ENCODE measurements around the gene SPATA6L. TPM values are rescaled to one million over a fixed set of nuclear protein-coding genes. Genes with fewer than 3 reads are reported as not detected.
"Not testable (repeated sequence)": the region's sequence is repeated elsewhere in the genome, so short reads cannot be mapped to it uniquely, and the experiment has no call there.

SPATA6L gene
- total RNA-seq, 1 donor from 2014 or later = 5.4 TPM

DNA sequence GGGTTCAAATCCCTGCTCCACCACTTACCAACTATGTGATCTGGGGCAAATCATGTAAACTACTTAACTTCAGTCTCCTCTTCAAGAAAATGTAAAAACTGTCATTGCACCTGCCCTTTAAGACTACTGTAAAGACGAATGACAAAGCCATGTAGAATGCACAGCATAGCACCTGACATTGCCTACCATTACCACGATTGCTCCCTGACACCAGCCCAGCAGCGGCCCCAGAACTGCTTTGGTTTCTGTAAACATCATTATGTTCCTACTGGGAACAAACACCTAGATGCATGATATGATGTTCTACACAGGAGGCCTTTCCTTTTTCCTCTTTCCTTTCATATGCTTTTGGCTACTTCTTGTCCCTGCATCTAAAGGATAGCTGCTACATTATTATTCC, 27.3 kb downstream of the SPATA6L start:
- DNase-seq (ENCODE audit: low spot score) = no peak

DNA sequence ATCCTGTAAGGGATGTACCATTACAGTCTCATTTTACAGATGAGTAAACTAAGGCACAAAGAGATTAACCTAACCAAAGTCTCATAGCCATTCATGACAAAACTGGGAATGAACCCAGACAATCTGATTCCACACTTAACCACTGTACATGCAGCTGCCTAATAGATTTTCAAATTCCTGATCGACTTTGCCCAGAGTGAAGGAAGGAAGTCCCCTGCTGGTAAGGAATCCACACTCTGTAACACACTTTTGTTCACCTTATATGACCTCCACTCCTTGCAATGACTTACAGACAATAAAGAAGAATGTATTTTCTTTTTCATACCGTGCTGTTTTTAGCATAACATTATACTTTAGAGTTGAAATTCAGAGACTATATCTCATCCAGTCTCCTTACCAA, 35.4 kb downstream of the SPATA6L start:
- DNase-seq (ENCODE audit: low spot score) = no peak

DNA sequence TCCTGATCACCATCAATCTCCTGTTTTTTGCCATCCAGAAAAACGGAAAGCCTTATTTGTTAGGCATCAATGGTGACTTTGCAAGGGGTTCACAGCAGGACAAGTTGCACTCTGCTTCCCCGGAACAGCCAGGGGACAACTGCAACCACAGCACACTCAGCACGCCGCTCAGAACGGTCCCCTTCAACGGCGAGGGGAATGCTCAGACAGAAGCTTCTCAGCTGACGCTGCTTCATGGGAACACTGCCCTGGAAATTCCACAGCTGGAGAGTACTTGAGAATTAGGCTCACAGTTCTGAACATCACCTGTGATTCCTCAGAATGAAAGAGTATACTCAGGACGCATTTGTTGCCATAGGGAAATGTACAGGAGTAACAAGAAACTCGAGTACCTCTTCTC, 44.3 kb downstream of the SPATA6L start:
- no peak for DNase-seq (ENCODE audit: low spot score)

DNA sequence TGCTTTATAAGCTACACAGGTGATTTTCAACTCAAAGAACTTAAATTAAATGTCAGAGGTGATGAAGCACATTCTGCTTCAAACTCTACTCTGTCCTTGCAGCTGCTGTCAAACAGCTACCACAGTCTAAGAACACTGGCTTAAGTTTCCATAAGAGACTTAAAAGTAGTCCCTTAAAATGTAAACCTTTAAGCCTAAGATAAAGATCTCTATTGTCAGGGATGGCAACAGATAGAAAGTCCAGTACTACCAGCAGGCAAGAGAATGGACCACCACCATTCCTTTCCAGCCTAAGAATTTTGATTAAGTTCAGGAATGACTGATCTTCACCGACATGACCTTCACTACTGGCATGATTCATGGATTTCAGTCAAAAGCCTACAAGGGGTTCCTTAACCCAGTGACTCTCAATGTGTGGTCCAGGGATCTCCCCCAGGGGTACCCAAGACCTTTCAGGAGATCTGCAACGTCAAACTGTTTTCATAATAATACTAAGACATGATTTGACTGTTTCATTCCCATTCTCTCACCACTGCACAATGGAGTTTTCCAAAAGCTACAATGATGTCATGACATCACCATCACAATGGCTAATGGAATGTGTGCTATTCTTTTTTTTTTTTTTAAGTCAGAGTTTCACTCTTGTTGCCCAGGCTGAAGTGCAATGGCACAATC, 45.3 kb downstream of the SPATA6L start:
- no peak for DNase-seq (ENCODE audit: low spot score)

DNA sequence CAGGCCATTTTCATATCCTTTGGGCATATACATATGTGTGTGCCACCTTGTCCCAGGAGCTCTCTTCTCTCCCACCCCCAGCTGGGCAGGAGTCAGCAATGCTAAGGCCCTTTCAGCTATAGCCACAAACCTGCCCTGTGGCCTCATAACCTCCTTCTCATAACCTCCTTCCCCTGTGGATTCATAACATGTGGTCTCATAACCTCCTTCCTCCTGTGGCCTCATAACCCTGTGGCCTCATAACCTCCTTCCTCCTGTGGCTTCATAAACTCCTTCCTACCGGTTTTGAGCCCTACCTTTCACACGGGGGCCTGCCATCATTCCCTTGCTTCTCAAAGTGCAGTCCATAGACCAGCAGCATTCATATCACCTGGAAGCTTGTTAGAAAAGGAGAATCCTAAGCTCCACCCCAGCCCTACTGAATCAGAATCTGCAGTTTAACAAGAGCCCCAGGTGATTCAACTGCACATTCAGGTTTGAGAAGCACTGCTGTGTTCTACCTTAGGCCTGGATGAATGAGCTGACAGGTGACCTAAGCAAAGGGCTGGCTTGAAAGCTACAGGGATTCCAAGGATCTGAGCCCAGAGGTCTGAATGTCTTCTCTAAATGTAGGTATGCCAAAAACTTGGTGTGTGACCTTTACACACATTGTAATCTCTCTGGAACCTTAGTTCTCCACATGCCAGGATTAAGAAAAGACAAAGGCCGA, 46.1 kb downstream of the SPATA6L start:
- no peak for DNase-seq (ENCODE audit: low spot score)

DNA sequence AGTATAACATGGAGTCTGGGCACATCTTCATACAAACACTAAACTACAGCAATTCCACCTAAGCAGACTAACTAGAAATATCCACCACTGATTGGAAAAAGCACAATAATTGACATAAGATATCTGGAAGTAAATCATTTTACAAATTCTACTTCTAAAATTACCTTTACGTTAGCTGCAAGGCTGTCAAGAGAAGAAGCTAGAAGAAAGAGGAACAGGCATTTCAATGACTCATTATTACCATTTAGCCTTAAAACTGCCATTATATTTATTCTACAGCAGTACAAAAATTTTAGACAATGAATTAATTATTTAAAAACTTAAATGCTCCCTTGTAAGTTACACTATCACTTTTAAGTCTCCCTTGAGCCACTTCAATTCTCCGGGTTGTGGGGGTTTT, 47.6 kb downstream of the SPATA6L start:
- DNase-seq (ENCODE audit: low spot score) = no peak

DNA sequence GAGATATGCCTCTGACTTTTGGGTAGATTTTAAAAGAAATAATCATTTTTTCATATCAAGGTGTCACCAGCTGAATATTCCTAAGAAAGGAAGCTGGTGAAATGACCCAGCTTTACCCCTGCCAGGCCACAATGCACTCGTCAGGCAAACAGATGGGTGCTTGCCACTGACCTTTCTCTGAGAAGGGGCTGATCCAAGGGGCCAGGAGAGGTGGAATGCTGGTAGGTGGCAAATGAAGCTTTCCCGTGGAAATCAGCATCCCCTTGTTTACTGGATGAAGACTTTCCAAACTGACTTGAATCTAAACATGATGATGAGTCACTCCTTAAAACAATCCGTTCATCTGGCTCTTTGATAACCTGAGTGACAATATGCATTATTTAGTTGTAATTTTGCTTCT, 48.5 kb downstream of the SPATA6L start:
- DNase-seq (ENCODE audit: low spot score) = no peak

DNA sequence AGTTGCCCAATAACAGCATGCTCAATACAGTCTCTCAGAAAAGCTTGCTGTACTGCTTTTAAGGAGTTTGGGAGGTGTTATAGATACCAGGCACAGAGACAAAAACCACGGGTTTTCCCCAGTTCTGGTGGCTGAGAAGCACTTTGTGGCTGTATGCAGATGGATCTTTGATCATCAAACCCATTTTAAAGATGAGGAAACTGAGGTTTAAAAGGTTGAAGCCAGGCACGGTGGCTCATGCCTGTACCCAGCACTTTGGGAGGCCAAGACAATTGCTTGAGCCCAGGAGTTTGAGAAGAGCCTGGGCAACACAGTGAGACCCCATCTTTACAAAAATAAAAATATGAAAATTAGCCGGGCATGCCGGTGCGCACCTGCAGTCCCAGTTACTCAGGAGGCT, 50.5 kb downstream of the SPATA6L start:
- DNase-seq (ENCODE audit: low spot score) = no peak

DNA sequence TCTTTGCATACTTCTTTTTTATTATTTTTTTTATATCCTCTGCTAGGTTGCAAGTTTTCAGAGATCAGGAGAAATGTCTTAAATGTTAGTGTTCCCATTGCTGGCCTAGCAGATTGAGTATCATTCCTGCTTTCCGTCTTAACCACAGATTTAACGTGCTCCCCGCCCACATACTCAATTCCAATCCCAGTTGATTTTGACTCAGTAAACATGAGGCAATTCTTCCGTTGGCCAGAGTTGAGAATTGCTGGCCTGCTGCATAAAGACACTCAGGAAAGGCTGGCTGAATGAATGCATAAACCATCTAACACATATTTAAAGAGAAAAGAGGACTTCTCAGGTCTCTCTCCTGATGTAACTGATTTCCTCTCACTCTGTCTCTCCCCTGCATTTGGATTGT, 51.0 kb downstream of the SPATA6L start:
- no peak for DNase-seq (ENCODE audit: low spot score)

DNA sequence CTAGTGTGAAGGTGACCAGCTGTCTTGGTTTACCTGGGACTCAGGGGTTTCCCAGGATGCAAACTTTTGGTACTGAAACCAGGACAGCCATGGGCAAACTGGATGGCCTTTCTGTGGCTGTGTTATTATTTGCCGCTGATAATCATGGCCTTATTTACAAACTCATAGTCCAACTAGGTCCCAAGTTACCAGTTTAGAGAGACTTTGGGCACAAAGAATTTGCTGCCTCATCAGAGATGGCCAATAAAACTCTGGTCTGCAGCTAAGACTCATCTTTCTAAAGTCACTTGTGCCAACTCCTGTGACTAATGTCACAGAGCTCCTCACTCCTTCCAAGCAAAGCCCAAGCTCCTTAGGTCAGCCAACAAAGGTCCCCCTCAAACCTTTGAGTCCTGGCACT, 51.7 kb downstream of the SPATA6L start:
- DNase-seq (ENCODE audit: low spot score) = no peak

DNA sequence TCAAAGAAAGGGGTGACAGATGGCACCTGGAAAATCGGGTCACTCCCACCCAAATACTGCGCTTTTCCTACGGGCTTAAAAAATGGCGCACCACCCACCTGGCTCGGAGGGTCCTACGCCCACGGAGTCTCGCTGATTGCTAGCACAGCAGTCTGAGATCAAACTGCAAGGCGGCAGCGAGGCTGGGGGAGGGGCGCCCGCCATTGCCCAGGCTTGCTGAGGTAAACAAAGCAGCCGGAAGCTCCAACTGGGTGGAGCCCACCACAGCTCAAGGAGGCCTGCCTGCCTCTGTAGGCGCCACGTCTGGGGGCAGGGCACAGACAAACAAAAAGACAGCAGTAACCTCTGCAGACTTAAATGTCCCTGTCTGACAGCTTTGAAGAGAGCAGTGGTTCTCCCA, 60.2 kb downstream of the SPATA6L start:
- DNase-seq (ENCODE audit: low spot score) = not testable (repeated sequence)

DNA sequence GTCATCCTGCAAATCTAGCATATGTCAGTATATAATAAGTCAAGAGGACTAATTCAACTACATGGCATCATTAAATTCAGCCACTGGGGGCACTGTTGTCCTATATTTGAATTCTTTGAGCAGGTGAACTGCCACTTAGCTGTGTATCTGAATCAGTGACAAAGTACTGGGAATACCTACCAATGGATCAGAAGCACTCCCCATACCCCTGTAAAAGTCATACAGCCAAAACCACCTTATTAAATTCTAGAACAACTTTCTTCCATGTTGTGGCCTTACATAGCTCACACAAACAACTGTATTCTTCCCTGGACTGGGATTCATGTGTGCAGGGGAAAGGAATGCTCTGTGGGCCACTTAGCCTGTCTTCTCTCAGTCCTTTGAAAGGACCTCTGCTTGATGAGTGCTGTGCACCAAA, 61.6 kb downstream of the SPATA6L start:
- no peak for DNase-seq (ENCODE audit: low spot score)

DNA sequence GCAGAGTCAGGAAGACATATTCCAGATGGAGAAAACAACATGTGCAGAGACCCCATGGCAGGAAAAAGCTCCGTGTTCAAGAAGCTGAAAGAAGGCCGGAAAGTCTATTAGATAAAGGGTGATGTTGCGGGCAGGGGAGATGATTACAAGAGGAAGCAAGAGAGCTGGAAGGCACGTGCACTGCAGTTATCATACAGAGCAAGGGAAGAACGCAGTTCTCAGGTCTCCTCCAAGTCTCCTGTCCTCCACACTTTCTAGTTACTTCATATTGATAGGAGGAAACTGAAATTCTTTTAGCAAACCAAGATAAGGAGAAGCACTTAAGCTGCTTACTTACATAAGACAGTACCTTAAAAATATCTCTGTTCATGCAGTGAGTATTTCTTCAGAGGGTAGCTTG, 62.5 kb downstream of the SPATA6L start:
- no peak for DNase-seq (ENCODE audit: low spot score)

DNA sequence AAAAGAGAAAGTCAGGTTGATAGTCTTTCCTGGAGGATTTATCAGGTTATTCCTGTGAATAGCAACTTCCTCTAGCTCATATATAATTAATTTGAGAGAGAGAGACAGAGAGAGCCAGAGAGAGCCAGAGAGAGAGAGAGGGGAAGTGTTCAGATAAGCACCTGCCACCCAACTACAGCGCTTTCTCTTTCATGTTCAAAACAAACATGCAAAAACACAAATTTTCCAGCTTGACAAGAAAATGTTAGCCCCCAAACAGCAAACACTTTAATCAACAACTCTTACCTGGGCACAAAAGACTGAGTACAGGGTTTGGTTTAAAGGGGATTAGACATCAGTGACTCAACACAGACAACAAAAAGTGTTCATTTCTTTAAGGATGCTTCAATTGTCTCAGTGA, 65.9 kb downstream of the SPATA6L start:
- no peak for DNase-seq (ENCODE audit: low spot score)

DNA sequence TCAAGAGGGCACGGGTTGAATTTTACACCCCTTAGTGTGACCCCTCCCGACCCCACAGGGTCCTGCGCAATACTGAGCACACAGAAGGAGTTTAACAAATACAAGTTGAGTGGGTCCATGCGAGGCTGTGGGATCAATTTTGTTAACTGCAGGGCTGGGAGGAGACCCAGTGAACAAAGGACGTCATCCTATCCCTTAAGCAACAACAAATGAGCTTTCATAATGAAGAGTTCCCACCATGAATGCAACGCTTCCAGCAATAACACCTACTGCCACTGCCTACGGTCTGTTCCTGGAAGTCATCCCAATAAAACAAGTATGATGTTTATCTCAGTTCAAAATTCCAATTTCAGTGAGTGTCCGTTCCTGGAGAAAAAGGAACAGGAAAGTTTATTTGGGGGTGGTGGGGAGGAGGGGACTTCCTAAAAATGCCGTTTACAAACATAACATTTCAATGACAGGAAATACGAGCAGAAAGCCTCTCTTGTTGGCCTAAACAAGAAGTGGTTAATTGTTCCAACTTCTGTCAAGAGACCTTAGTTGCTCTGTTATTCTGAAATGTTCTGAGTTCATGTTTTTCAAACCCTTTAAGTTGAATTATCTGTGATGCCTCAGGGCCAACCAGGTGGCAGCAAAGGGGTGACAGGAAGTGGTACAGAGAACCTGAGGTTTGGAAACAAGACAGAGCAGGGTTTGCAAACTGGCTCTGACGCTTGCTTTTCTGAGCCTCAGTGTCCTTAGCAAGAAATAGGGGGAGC, 69.9 kb downstream of the SPATA6L start:
- no peak for DNase-seq (ENCODE audit: low spot score)

DNA sequence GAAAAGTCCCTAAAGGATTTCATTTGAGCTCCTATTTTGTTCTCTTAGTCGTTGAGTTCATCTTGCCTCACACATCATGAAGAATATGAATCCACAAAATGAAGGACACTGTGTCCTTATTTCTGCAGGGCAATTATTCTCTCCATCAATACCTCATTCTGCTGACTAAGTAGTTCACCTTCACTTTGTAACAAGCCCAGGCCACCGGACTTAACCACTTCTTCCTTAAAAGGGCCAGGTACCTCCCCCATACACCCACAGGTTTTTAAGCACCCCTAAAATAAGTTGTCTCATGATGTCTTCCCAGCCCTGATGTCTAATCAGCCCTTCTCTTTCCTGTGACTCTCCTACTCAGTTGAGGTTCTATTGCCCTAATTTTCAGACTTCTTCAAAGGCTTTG, 71.3 kb downstream of the SPATA6L start:
- no peak for DNase-seq (ENCODE audit: low spot score)

DNA sequence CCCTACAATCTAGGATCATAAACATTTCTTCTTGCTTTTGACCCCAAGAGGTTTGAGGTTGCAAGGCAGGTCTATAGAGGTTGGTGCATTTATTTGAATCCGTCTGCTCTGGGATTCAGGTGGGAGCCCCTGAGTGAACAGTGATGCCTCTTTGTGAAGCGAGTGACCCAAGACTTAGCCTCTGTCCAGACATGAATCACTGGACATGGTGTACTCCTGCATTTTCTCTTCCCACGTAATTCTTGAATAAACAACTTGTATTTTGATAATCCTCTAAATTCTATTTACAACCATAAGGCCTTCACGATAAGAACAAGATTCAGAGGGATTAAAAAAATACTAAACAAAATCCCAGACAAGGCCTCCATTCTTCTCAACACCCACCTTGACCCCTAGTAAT, 71.7 kb downstream of the SPATA6L start:
- no peak for DNase-seq (ENCODE audit: low spot score)

DNA sequence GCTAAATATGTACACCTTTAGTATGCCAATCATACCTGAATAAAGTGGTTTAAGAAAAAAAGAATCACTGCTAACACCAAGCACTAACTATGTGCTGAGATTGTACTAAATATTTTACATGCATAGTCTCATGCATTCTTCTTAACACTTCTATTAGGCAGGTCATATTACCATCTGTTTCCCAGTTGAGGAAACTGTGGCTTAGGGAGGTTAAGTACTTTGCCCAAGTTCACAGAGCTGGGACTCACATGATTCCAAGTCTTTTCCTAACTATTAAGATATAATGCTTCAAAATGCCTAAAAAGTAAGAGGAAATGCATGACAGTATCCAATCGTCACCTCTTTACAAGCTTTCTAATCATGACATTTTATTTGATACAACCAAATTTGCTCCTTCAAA, 73.4 kb downstream of the SPATA6L start:
- no peak for DNase-seq (ENCODE audit: low spot score)

DNA sequence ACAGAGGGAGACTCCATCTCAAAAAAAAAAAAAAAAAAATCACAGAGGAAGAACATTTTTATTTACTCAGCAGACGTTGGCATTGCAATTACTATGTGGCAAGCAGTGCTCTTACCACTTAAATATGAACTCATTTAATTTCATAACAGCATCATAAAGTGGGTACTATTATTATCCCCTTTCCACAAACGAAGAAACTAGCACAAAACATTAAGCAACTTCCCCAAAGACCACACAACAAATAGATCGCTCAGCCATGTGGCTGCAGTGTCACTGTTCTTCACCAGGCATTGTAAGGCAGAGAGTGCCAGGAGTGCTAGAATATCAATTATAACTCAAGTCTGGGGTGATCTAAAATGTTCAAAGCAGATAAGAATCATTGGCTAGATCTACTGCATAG, 74.0 kb downstream of the SPATA6L start:
- no peak for DNase-seq (ENCODE audit: low spot score)

DNA sequence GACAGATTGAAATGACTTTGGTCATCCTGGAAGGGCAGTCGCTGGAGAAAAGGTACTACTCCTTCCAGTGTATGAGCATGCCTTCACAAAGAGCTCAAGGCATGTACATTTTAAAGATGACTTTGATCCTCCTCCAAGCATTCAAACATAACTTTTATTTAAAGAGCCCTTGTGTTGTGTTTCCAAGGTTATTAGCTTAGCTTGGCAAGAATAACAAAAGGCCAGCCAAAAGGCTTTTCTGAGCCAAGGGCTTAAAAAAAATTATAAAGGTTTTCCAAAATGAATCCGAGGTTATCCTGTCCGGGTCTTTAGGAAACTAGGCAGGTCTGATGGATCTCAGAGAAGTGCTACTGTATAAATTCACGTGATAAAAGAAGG, 75.2 kb downstream of the SPATA6L start:
- no peak for DNase-seq (ENCODE audit: low spot score)

DNA sequence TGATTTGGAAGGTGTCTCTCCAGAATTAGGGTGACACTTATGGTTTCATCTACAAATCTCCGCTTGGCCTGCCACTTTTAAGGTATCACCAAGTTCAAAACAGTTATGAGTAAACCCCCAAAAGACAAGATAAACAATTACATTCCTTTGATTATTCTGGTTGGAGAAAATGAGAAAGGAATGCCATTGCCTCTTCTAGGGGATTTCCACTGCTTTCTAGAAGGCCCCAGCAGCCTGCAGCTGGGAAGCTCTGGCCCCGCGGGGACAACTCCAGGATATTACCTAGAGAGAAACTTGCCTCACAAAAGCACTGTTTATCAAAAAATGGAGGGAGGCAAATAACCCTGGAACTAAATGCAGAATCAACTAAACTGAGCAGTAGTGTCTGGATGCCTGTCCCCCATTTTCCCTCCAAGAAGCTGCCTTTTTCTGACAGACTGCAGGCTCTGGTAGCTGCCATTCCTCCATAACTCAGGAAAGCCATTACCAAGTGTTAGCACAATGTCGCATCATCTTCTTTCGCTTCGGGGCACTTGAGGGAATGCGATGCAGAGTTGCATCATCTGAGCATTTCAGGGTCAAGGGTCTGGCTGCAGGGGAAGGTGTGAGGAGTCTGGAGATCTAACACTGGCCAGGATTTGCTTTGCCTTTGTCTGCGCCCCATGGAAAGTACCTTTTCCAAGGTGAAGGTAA, 75.7 kb downstream of the SPATA6L start:
- DNase-seq (ENCODE audit: low spot score) = no peak

DNA sequence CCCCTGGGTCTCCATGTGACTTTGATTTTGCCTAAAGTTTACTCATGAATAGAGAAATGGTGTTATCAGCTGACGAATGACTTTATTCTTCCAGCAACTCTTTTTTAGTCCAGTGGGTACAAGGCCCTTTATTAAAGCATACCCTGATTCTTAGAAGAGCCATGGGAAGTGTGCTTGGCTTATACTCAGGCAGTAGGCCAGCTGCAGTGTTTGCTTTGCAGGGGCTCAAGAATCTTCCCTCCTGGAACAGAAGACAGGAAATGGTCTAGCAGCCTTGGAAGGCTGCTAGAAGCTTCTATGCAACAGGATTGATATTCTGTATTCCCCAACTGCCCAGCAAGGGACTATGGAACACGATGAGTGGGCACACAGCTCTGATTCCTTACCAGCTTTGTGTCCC, 77.6 kb downstream of the SPATA6L start:
- DNase-seq (ENCODE audit: low spot score) = no peak

Data from mesenteric fat pad (tissue), 1 donor.